Measurements from ENCODE around the gene LAMP2. TPM values are rescaled to one million over a fixed set of nuclear protein-coding genes. Genes with fewer than 3 reads are reported as not detected.

Gene LAMP2
- total RNA-seq, 1 donor from 2014 or later = 45.5 TPM

- DNase-seq (ENCODE audit: low read depth, low spot score) = no peak
- Mint-ChIP-seq H3K4me1 (no peaks in the 10 kb centered on the region), H3K4me3 (no peak overlapping the region), H3K27me3 (ENCODE audit: low read depth) (no peaks in the 10 kb centered on the region), H3K27ac (ENCODE audit: unreplicated experiment) (no peak overlapping the region), H3K36me3 (ENCODE audit: low read depth) (peaks cover 4% of the 10 kb centered on the region), H3K9me3 (no peaks in the 10 kb centered on the region)
- TF ChIP-seq, protein P1, sequence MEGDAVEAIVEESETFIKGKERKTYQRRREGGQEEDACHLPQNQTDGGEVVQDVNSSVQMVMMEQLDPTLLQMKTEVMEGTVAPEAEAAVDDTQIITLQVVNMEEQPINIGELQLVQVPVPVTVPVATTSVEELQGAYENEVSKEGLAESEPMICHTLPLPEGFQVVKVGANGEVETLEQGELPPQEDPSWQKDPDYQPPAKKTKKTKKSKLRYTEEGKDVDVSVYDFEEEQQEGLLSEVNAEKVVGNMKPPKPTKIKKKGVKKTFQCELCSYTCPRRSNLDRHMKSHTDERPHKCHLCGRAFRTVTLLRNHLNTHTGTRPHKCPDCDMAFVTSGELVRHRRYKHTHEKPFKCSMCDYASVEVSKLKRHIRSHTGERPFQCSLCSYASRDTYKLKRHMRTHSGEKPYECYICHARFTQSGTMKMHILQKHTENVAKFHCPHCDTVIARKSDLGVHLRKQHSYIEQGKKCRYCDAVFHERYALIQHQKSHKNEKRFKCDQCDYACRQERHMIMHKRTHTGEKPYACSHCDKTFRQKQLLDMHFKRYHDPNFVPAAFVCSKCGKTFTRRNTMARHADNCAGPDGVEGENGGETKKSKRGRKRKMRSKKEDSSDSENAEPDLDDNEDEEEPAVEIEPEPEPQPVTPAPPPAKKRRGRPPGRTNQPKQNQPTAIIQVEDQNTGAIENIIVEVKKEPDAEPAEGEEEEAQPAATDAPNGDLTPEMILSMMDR (conservative IDR thresholded peaks at IDR 0.05) = no peak
Observed at GRCh38 chrX:120456973-120457372, 12.1 kb downstream of the LAMP2 start.

DNA sequence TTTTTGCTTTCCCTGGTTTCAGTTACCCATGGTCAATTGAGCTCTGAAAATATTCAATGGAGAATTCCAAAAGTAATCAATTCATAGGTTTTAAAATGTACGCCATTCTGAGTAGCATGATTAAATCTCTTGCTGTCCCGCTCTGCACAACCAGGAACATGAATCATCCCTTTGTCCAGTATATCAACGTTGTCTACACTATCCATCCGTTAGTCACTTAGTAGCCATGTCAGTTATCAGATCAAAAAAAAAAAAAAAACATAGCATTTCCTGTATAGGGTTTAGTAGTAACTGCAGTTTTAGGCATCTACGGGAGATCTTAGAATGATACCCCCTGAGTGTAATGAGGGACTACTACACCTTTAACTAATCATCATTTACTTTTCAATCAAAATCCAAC, 15.1 kb downstream of the LAMP2 start:
- no peak for DNase-seq (ENCODE audit: low read depth, low spot score)
- TF ChIP-seq, protein P1 (conservative IDR thresholded peaks at IDR 0.05) = no peak
- H3K36me3 Mint-ChIP-seq (ENCODE audit: low read depth) = peaks cover 4% of the 10 kb centered on the region
- no peaks in the 10 kb centered on the region for H3K27me3 Mint-ChIP-seq (ENCODE audit: low read depth)
- H3K4me1 Mint-ChIP-seq = no peaks in the 10 kb centered on the region
- H3K4me3 Mint-ChIP-seq = no peak overlapping the region
- H3K9me3 Mint-ChIP-seq = no peaks in the 10 kb centered on the region
- no peak overlapping the region for H3K27ac Mint-ChIP-seq (ENCODE audit: unreplicated experiment)

DNA sequence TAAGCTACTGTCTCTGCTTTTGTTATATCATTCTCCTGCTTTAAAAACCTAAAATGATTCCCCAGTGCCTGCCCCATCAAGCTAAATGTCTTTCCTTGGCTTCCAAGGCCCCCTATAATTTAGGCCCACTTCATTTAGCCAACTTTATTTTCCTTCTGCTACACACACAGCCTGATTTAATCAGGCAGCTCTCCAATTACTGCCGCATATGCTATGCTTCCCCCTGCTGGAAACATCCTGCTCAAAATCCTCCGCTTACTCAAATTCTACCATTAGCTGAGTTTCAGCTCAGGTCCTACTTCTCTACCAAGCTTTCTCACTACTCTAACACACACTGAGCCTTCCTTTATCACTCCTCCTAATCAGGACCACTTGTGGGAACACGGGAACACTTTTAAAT, 17.0 kb downstream of the LAMP2 start:
- Mint-ChIP-seq H3K36me3 (ENCODE audit: low read depth) (peaks cover 6% of the 10 kb centered on the region), H3K9me3 (no peaks in the 10 kb centered on the region), H3K4me3 (no peak overlapping the region), H3K4me1 (no peaks in the 10 kb centered on the region), H3K27ac (ENCODE audit: unreplicated experiment) (no peak overlapping the region), H3K27me3 (ENCODE audit: low read depth) (no peaks in the 10 kb centered on the region)
- no peak for DNase-seq (ENCODE audit: low read depth, low spot score)
- TF ChIP-seq, protein P1 (conservative IDR thresholded peaks at IDR 0.05) = peak; percentile 49

- Mint-ChIP-seq H3K4me3 (no peak overlapping the region), H3K27ac (ENCODE audit: unreplicated experiment) (no peak overlapping the region), H3K27me3 (ENCODE audit: low read depth) (no peaks in the 10 kb centered on the region), H3K4me1 (no peaks in the 10 kb centered on the region), H3K36me3 (ENCODE audit: low read depth) (peaks cover 6% of the 10 kb centered on the region), H3K9me3 (no peaks in the 10 kb centered on the region)
- TF ChIP-seq, protein P1 (conservative IDR thresholded peaks at IDR 0.05) = peak; percentile 35
- DNase-seq (ENCODE audit: low read depth, low spot score) = no peak
Observed at GRCh38 chrX:120450163-120450562, 18.9 kb downstream of the LAMP2 start.

- H3K9me3 Mint-ChIP-seq = no peaks in the 10 kb centered on the region
- no peak overlapping the region for H3K4me3 Mint-ChIP-seq
- H3K27me3 Mint-ChIP-seq (ENCODE audit: low read depth) = no peaks in the 10 kb centered on the region
- peaks cover 14% of the 10 kb centered on the region for H3K36me3 Mint-ChIP-seq (ENCODE audit: low read depth)
- no peak overlapping the region for H3K27ac Mint-ChIP-seq (ENCODE audit: unreplicated experiment)
- no peaks in the 10 kb centered on the region for H3K4me1 Mint-ChIP-seq
- no peak for DNase-seq (ENCODE audit: low read depth, low spot score)
- TF ChIP-seq, protein P1 (conservative IDR thresholded peaks at IDR 0.05) = no peak
Observed at GRCh38 chrX:120446498-120446897, 22.6 kb downstream of the LAMP2 start.

- no peak for DNase-seq (ENCODE audit: low read depth, low spot score)
- H3K4me1 Mint-ChIP-seq = no peaks in the 10 kb centered on the region
- H3K27ac Mint-ChIP-seq (ENCODE audit: unreplicated experiment) = no peak overlapping the region
- H3K4me3 Mint-ChIP-seq = no peak overlapping the region
- H3K36me3 Mint-ChIP-seq (ENCODE audit: low read depth) = peaks cover 15% of the 10 kb centered on the region
- no peaks in the 10 kb centered on the region for H3K9me3 Mint-ChIP-seq
- H3K27me3 Mint-ChIP-seq (ENCODE audit: low read depth) = no peaks in the 10 kb centered on the region
- TF ChIP-seq, protein P1 (conservative IDR thresholded peaks at IDR 0.05) = no peak
Observed at GRCh38 chrX:120439921-120440320, 29.2 kb downstream of the LAMP2 start.
